ENCODE data around the gene CDK9. TPM values are rescaled to one million over a fixed set of nuclear protein-coding genes. Genes with fewer than 3 reads are reported as not detected.

CDK9 gene
- polyA plus RNA-seq, 4 donors = 34.0 to 47.2 (median 34.6) TPM

DNA sequence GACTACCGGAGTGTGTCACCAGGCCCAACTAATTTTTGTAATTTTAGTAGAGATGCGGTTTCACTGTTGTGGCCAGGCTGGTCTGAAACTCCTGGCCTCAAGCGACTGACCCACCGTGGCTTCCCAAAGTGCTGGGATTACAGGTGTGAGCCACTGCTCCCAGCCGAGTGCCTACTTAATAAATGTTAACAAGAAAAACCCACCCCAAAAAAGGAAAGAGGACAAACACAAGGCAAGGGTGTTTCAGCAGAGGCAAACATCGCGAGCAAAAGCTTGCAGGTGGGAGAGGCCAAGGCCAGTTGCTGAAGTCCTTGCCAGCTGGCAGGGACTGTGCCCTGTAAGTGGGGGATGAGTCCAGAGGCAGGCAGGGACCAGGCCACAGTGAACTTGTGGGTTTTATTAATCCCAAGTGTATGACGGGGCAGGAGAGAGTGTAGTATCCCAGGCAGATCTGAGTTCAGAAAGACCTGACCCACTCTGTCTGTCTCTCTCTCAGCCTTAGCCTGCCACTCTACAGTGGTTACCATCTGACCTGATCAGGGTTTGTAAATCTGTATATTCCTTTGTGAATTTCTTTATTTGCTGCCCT is 10.5 kb downstream of the CDK9 start:
- H3K36me3 ChIP-seq (ENCODE audit: control insufficient read depth in 3 of 3, insufficient read depth in 2 of 3, low read depth in 1 of 3, low read length in 3 of 3) = peaks cover 0 to 28% (median 2%) of the 10 kb centered on the region in 3 donors
- peak in 1 of 2 donors; percentile 71 for DNase-seq
- peaks cover 11 to 12% (median 12%) of the 10 kb centered on the region in 3 donors for H3K4me1 ChIP-seq (ENCODE audit: control insufficient read depth in 3 of 3, insufficient read depth in 2 of 3, low read depth in 1 of 3, low read length in 2 of 3)
- H3K9me3 ChIP-seq (ENCODE audit: control insufficient read depth in 2 of 2, insufficient read depth in 1 of 2, low read depth in 1 of 2, low read length in 1 of 2) = no peaks in the 10 kb centered on the region
- no peak overlapping the region for H3K4me3 ChIP-seq (ENCODE audit: low read depth in 1 of 3, low read length in 3 of 3)
- no peak for FAIRE-seq
- peak overlapping the region in 2 of 3 donors; percentile 9 to 41 for H3K27ac ChIP-seq (ENCODE audit: low read depth in 1 of 3, low read length in 2 of 3)
- 40 to 49% (median 43%) methylated on average over 8 of the region's 8 CpGs for WGBS, 3 donors
- no peaks in the 10 kb centered on the region for H3K27me3 ChIP-seq (ENCODE audit: control insufficient read depth in 3 of 3, insufficient read depth in 3 of 3, low read length in 3 of 3)

DNA sequence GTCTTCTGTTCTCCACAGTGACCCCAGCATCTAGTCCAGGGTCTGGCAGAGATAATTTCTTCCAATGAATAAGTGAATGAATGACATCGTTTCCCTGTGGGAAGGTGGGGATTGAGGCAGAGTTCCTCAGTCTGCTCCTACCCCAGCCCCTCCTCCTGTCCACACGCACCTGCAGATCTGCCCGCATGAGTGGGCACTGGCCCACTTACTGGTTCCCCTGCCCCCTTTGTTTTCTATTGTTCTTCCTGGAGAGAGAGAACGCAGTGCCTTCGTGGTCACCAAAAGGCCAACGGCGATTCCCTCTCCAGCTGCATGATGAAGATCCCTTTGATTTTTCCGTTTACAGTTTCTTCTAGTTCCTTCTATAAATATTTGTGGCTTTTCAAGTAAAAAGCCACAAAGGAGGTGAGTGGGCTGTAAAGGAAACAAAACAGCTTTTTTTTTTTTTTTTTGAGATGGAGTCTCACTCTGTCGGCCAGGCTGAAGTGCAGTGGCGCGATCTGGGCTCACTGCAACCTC is 11.1 kb downstream of the CDK9 start:
- H3K9me3 ChIP-seq (ENCODE audit: control insufficient read depth in 2 of 2, insufficient read depth in 1 of 2, low read depth in 1 of 2, low read length in 1 of 2) = no peaks in the 10 kb centered on the region
- H3K36me3 ChIP-seq (ENCODE audit: control insufficient read depth in 3 of 3, insufficient read depth in 2 of 3, low read depth in 1 of 3, low read length in 3 of 3) = peaks cover 0 to 23% (median 0%) of the 10 kb centered on the region in 3 donors
- H3K27me3 ChIP-seq (ENCODE audit: control insufficient read depth in 3 of 3, insufficient read depth in 3 of 3, low read length in 3 of 3) = no peaks in the 10 kb centered on the region
- H3K4me1 ChIP-seq (ENCODE audit: control insufficient read depth in 3 of 3, insufficient read depth in 2 of 3, low read depth in 1 of 3, low read length in 2 of 3) = peaks cover 11 to 15% (median 13%) of the 10 kb centered on the region in 3 donors
- FAIRE-seq (no peak), DNase-seq (no peak)
- peak overlapping the region in 2 of 3 donors; percentile 8 to 41 for H3K27ac ChIP-seq (ENCODE audit: low read depth in 1 of 3, low read length in 2 of 3)
- 29 to 42% (median 42%) methylated on average over 11 of the region's 11 CpGs for WGBS, 3 donors
- H3K4me3 ChIP-seq (ENCODE audit: low read depth in 1 of 3, low read length in 3 of 3) = no peak overlapping the region

DNA sequence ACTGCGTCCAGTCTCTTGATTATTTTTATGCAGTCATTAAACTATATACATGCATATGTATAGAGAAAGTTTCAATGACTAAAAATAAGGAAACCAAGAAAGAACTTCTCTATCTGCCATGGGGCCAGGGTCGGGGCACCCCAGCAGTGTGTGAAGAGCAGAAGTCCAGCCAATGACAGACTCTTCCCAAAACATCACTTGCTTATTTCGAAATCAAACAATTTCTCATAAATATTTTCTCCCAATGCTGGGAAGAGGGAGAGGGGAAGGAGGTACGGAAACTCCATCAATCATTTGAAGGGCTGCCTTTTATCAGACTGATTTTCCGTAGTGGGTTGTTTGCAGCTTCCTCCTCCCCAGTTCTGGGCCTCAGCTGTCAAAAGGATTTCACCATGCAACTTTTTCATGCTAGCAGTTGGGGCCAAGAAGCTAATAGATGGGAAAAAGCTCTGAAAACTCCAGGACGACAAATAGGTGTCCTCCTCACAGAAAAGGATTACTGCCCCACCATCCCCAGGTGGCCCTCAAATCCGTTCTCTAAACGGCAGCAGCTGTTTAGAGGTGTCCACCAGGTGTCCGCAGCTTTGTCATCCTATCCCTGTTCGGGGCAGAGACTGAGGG is 16.2 kb downstream of the CDK9 start:
- Histone ChIP-seq H3K9me3 (ENCODE audit: control insufficient read depth in 2 of 2, insufficient read depth in 1 of 2, low read depth in 1 of 2, low read length in 1 of 2) (no peaks in the 10 kb centered on the region), H3K36me3 (ENCODE audit: control insufficient read depth in 3 of 3, insufficient read depth in 2 of 3, low read depth in 1 of 3, low read length in 3 of 3) (peaks cover under 1 to 24% (median 3%) of the 10 kb centered on the region in 3 donors), H3K27ac (ENCODE audit: low read depth in 1 of 3, low read length in 2 of 3) (peak overlapping the region in 2 of 3 donors; percentile 78 to 96), H3K4me3 (ENCODE audit: low read depth in 1 of 3, low read length in 3 of 3) (peak overlapping the region in 2 of 3 donors; percentile 58 to 61), H3K27me3 (ENCODE audit: control insufficient read depth in 3 of 3, insufficient read depth in 3 of 3, low read length in 3 of 3) (no peaks in the 10 kb centered on the region), H3K4me1 (ENCODE audit: control insufficient read depth in 3 of 3, insufficient read depth in 2 of 3, low read depth in 1 of 3, low read length in 2 of 3) (peaks cover 7 to 23% (median 20%) of the 10 kb centered on the region in 3 donors)
- FAIRE-seq (no peak), DNase-seq (no peak)
- WGBS, 3 donors = 21 to 31% (median 28%) methylated on average over 10 of the region's 10 CpGs

DNA sequence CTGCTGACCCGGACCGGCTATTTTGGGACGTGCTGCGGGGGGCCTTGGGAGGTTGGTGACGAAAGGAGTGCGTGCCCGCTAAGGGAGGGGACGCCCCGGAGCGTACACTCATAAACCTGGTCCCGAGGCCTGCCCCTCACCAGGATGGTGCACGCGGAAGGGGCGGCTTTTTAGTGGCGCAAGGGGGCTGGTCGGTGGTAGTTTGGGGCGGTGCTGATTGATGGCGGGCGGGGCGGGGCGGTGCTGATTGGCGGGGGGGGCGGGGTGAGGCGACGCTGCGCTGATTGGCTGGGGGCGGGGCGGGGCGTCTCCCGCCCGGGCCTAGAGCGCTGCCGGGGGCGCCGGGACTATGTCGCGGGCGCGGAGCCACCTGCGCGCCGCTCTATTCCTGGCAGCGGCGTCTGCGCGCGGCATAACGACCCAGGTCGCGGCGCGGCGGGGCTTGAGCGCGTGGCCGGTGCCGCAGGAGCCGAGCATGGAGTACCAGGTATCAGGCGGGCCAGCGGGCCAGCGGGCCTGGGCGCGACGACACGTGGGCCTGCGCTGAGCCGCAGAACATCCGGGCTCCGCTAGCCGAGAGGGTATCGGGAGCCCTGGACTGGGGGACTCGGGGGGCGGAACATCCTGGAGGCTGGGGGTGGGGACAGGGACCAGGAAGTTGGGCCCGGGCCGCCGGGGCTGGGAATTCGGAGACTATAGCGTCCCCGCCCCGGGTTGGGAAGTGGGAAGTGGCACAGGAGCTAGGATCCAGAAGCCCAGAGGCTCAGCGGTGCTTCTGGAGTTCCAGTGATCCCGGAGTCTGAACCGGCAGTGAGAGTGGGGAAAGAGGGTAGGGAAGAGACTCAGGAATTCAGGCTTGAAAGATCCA is 17.0 kb downstream of the CDK9 start, which contains the start of gene FPGS:
TSS of gene FPGS (plus strand) at position 307 of the 868 bp plus-strand sequence. CDS start at position 350, 43 bp downstream.
- H3K27me3 ChIP-seq (ENCODE audit: control insufficient read depth in 3 of 3, insufficient read depth in 3 of 3, low read length in 3 of 3) = no peaks in the 10 kb centered on the region
- WGBS, 3 donors = 0 to 1% (median 1%) methylated on average over 55 to 82 of the region's 83 CpGs
- H3K9me3 ChIP-seq (ENCODE audit: control insufficient read depth in 2 of 2, insufficient read depth in 1 of 2, low read depth in 1 of 2, low read length in 1 of 2) = no peaks in the 10 kb centered on the region
- peaks cover 7 to 23% (median 17%) of the 10 kb centered on the region in 3 donors for H3K4me1 ChIP-seq (ENCODE audit: control insufficient read depth in 3 of 3, insufficient read depth in 2 of 3, low read depth in 1 of 3, low read length in 2 of 3)
- peak within 1 kb of the TSS; percentile 70 to 98 (median 78) for H3K27ac ChIP-seq (ENCODE audit: low read depth in 1 of 3, low read length in 2 of 3)
- DNase-seq (peak; percentile 80 to 95), FAIRE-seq (no peak)
- H3K4me3 ChIP-seq (ENCODE audit: low read depth in 1 of 3, low read length in 3 of 3) = peak within 1 kb of the TSS; percentile 61 to 76 (median 62)
- H3K36me3 ChIP-seq (ENCODE audit: control insufficient read depth in 3 of 3, insufficient read depth in 2 of 3, low read depth in 1 of 3, low read length in 3 of 3) = peaks cover 2 to 31% (median 3%) of the 10 kb centered on the region in 3 donors

DNA sequence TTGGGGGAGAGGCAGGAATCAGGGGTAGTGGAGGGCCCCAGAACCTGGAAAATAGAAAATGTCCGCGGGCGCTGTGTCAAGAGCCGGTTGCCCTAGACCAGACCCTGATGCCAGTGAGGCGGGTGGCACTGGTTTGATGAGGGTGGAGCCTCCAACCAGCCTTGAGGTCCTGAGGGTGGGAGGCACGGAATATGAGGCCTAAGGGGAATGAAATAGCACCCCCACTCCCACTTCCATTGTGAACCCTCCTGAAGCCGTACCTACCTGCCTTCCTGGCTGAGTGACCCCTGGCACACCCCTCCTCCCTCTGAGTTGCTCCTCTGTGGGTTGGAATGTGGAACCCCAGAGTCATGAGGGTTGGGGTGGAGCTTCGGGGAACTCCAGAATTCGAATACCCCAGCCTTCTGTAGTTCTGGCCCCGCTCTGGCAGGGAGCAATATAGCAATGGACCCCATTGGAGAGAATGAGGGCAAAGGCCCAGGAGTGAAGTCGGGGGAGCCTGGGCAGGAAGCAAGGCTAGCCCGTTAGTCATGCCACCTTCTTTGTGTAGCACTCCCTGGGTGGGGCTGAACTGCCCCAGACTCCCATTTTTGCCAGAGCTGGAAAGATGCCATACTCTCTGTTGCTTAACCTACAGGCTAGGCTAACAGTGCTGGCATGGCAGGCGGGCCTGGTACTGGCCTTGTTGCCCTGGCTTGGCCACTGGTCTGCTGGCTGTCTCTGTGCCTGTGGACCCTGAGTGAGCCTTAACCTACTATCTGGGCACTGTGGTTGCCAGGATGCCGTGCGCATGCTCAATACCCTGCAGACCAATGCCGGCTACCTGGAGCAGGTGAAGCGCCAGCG is 17.9 kb downstream of the CDK9 start:
- 32 to 40% (median 34%) methylated on average over 17 to 18 of the region's 18 CpGs for WGBS, 3 donors
- DNase-seq = peak; percentile 60 to 73
- peak overlapping the region; percentile 61 to 76 (median 62) for H3K4me3 ChIP-seq (ENCODE audit: low read depth in 1 of 3, low read length in 3 of 3)
- H3K9me3 ChIP-seq (ENCODE audit: control insufficient read depth in 2 of 2, insufficient read depth in 1 of 2, low read depth in 1 of 2, low read length in 1 of 2) = no peaks in the 10 kb centered on the region
- H3K36me3 ChIP-seq (ENCODE audit: control insufficient read depth in 3 of 3, insufficient read depth in 2 of 3, low read depth in 1 of 3, low read length in 3 of 3) = peaks cover 2 to 41% (median 3%) of the 10 kb centered on the region in 3 donors
- FAIRE-seq = no peak
- H3K27me3 ChIP-seq (ENCODE audit: control insufficient read depth in 3 of 3, insufficient read depth in 3 of 3, low read length in 3 of 3) = no peaks in the 10 kb centered on the region
- peaks cover 7 to 19% (median 15%) of the 10 kb centered on the region in 3 donors for H3K4me1 ChIP-seq (ENCODE audit: control insufficient read depth in 3 of 3, insufficient read depth in 2 of 3, low read depth in 1 of 3, low read length in 2 of 3)
- H3K27ac ChIP-seq (ENCODE audit: low read depth in 1 of 3, low read length in 2 of 3) = peak overlapping the region; percentile 70 to 98 (median 74)

DNA sequence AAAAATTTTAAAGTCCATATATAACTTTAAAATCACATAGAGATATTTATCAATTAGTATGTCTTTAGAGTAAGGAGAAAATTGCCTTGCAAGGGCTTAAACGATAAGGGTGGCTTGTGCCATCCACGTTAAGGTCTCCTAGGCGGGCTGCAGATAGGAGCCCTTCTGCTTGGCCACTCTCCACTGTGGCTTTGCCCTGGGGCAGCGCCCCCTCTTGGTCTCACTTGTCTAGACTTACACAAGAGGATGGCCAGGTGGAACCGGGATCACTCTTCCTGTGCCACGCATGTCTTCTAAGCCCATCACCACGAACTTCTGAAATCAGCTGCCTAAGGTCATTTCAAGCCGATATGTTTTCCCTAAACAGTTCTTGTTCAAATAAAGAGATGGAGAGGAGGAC is 19.8 kb downstream of the CDK9 start:
- FAIRE-seq (no peak), DNase-seq (no peak)
- peaks cover 7 to 30% (median 15%) of the 10 kb centered on the region in 3 donors for H3K4me1 ChIP-seq (ENCODE audit: control insufficient read depth in 3 of 3, insufficient read depth in 2 of 3, low read depth in 1 of 3, low read length in 2 of 3)

DNA sequence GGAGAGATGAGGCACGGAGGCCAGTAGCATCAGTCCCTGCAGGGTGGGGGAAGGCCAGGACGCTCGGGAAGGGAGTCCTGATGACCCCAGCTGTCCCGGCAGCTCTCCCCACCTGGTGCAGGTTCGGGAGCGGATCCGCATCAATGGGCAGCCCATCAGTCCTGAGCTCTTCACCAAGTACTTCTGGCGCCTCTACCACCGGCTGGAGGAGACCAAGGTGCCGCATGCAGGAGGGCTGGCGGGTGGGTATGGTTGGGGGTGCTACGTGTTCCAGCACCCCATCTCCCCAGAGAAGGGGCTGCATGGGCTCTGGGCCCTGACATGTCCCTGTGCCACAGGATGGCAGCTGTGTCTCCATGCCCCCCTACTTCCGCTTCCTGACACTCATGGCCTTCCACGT is 21.0 kb downstream of the CDK9 start:
- no peak overlapping the region for H3K4me3 ChIP-seq (ENCODE audit: low read depth in 1 of 3, low read length in 3 of 3)
- H3K36me3 ChIP-seq (ENCODE audit: control insufficient read depth in 3 of 3, insufficient read depth in 2 of 3, low read depth in 1 of 3, low read length in 3 of 3) = peaks cover 2 to 61% (median 5%) of the 10 kb centered on the region in 3 donors
- WGBS, 3 donors = 95 to 96% (median 95%) methylated on average over 9 to 14 of the region's 14 CpGs
- no peak overlapping the region for H3K27ac ChIP-seq (ENCODE audit: low read depth in 1 of 3, low read length in 2 of 3)
- H3K4me1 ChIP-seq (ENCODE audit: control insufficient read depth in 3 of 3, insufficient read depth in 2 of 3, low read depth in 1 of 3, low read length in 2 of 3) = peaks cover 7 to 30% (median 14%) of the 10 kb centered on the region in 3 donors
- no peak for FAIRE-seq
- no peaks in the 10 kb centered on the region for H3K27me3 ChIP-seq (ENCODE audit: control insufficient read depth in 3 of 3, insufficient read depth in 3 of 3, low read length in 3 of 3)
- DNase-seq = no peak
- no peaks in the 10 kb centered on the region for H3K9me3 ChIP-seq (ENCODE audit: control insufficient read depth in 2 of 2, insufficient read depth in 1 of 2, low read depth in 1 of 2, low read length in 1 of 2)

More for the DNA sequence above, 19.8 kb downstream of the CDK9 start:
- Histone ChIP-seq H3K9me3 (ENCODE audit: control insufficient read depth in 2 of 2, insufficient read depth in 1 of 2, low read depth in 1 of 2, low read length in 1 of 2) (no peaks in the 10 kb centered on the region), H3K36me3 (ENCODE audit: control insufficient read depth in 3 of 3, insufficient read depth in 2 of 3, low read depth in 1 of 3, low read length in 3 of 3) (peaks cover 2 to 54% (median 5%) of the 10 kb centered on the region in 3 donors), H3K4me3 (ENCODE audit: low read depth in 1 of 3, low read length in 3 of 3) (no peak overlapping the region), H3K27me3 (ENCODE audit: control insufficient read depth in 3 of 3, insufficient read depth in 3 of 3, low read length in 3 of 3) (no peaks in the 10 kb centered on the region), H3K27ac (ENCODE audit: low read depth in 1 of 3, low read length in 2 of 3) (no peak overlapping the region)
- WGBS, 3 donors = 84 to 88% (median 87%) methylated on average over 8 of the region's 8 CpGs

Measured in small intestine (tissue), 7 donors.